ENCODE measurements around the gene NBL1. TPM values are rescaled to one million over a fixed set of nuclear protein-coding genes. Genes with fewer than 3 reads are reported as not detected.

Gene NBL1
- total and polyA plus RNA-seq, 2 of the 4 experiments (the other 2 are of a cell fraction) = 14.0 to 54.2 TPM

DNA sequence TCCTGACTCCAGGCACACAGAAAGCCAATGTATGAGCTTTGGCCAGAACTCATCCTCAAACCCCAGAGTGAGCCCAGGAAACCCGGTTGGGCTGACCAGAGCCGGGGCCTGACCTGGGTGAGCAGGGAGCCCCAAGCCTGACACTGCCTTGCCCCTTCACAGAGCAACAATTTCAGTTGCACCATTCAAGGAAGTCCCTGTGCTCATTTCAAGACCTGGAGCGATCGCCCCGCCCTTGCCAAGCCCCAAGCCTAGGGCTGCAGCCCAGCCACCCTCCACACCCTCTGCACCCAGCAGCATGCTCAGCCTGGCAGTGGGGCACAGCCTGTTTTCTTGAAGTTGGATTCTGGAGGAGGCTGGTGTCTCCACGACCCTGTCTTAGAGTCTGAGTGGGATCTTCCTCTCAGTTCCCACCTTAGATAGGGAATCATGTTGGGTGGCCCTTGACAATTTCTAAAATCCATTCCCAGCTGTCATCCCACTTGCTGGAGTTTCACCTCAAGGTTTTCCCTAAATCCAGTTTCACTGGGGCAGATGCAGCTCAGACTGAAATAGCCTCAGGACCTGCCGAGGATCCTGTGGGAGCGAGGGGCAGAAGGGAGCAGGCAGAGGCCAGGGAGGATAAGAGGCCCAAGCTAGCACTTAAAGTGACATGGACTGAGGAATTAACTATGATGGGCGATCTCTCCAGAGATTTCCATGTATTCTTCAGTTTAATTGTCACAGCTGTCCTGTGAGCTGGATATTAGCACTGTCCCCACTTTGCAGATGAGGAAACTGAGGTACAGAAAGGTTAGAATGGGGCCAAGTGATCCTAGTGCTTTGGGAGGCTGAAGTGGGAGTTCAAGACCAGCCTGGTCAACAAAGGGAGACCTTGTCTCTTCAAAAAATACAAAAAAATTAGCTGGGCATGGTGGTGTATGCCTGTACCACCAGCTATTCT is 2.5 kb downstream of the NBL1 start:
- dilution Hi-C loops (cut with HindIII; ENCODE audit: low sequenced_read_pairs, unreplicated experiment) (no loop called here), intact Hi-C loops (cut with micrococcal nuclease) (no loop called here), in situ Hi-C loops (cut with MboI; ENCODE audit: low sequenced_read_pairs) (loop anchor here (5.0 to 10.0 kb wide), 2 partner anchors 162 to 304 kb away; partner anchors contain the start of gene CAPZB)
- H3K23ac ChIP-seq (ENCODE audit: low read depth, low read length) = peak overlapping the region; percentile 8; the same call in 1 of the 2 replicates
- H4K20me1 ChIP-seq (ENCODE audit: insufficient read depth, low read length) = peaks cover 44% of the 10 kb centered on the region
- H3K79me1 ChIP-seq (ENCODE audit: low read depth in 1 of 2, low read length in 2 of 2) = peaks cover 4 to 53% of the 10 kb centered on the region in 2 experiments; a peak in 2 of 4 replicates
- DNase-seq (no peak), ATAC-seq (ENCODE audit: low read depth) (no peak)
- no peak overlapping the region for H3K14ac ChIP-seq (replicated peaks; ENCODE audit: low read depth, low read length)
- no peak overlapping the region for H3K27ac ChIP-seq (ENCODE audit: insufficient read depth, low read length)
- H2AFZ ChIP-seq (replicated peaks; ENCODE audit: low read length, poor library complexity) = peak overlapping the region; percentile 13
- no peak overlapping the region for H3K18ac ChIP-seq (ENCODE audit: low read depth, low read length)
- no CpG with 5 or more reads among the region's 9 CpGs for WGBS, 2 experiments (ENCODE audit: extremely low coverage in 2 of 2, insufficient read length in 1 of 2)
- H3K9me1 ChIP-seq (ENCODE audit: insufficient read depth, low read length) = no peaks in the 10 kb centered on the region; the same call in 1 of the 2 replicates
- H3K4me2 ChIP-seq (ENCODE audit: low read depth, low read length) = peak overlapping the region; percentile 93; the same call in 1 of the 2 replicates
- H3K4me1 ChIP-seq (ENCODE audit: control insufficient read depth, insufficient read depth, low read length) = peaks cover 22% of the 10 kb centered on the region; the same call in 1 of the 2 replicates
- no peak overlapping the region for H3K9ac ChIP-seq (ENCODE audit: low read depth, low read length)
- H3K4ac ChIP-seq (ENCODE audit: low read depth, low read length) = no peak overlapping the region
- H3K4me3 ChIP-seq (ENCODE audit: insufficient read depth, low read depth, low read length) = no peak overlapping the region; the same call in 1 of the 2 replicates
- TF ChIP-seq CEBPB (IDR thresholded peaks at IDR 0.05; ENCODE audit: low read depth, low read length) (no peak), NFE2L2 (IDR thresholded peaks at IDR 0.05; ENCODE audit: low read depth, low read length) (no peak), BHLHE40 (IDR thresholded peaks at IDR 0.05; ENCODE audit: low read depth, low read length) (no peak)
- H3K9me3 ChIP-seq (ENCODE audit: control insufficient read depth, insufficient read depth, low read length) = no peaks in the 10 kb centered on the region
- H2BK15ac ChIP-seq (ENCODE audit: low read depth, low read length) = no peak overlapping the region
- H4K5ac ChIP-seq (ENCODE audit: low read depth, low read length) = no peak overlapping the region
- BruUV-seq (replicated peaks) = no TSS peak
- H3K56ac ChIP-seq (ENCODE audit: extremely low read depth, insufficient read depth, low read length) = no peak overlapping the region
- ChIA-PET CTCF (interaction anchor here (0.7 kb wide), 2 partner anchors 16 to 69 kb away, joined by 3 read pairs; no protein-coding TSS in a partner anchor), POLR2A (ENCODE audit: unreplicated experiment) (no interaction called here)
- no peak overlapping the region for H2BK5ac ChIP-seq (ENCODE audit: low read depth, low read length, poor library complexity, severe bottlenecking)
- no peaks in the 10 kb centered on the region for H3K27me3 ChIP-seq (ENCODE audit: control insufficient read depth, insufficient read depth, low read length)
- H2BK20ac ChIP-seq (ENCODE audit: low read depth, low read length) = no peak overlapping the region
- H2BK120ac ChIP-seq (ENCODE audit: low read depth, low read length) = no peak overlapping the region
- H3K36me3 ChIP-seq (ENCODE audit: control insufficient read depth, insufficient read depth, low read length) = peaks cover 2% of the 10 kb centered on the region; the same call in 1 of the 2 replicates
- H4K91ac ChIP-seq (ENCODE audit: insufficient read depth, low read depth, low read length) = no peak overlapping the region
- H2AK9ac ChIP-seq (replicated peaks; ENCODE audit: low read depth, low read length, poor library complexity) = no peak overlapping the region
- no peak overlapping the region for H2AK5ac ChIP-seq (ENCODE audit: low read depth, low read length)
- no peak overlapping the region for H4K8ac ChIP-seq (ENCODE audit: low read depth in 2 of 2, low read length in 2 of 2)

All from IMR-90 (cell line).